PC-3 (cell line): Measurements from ENCODE around the gene FGR.

Experiments used
- CTCF ChIP-seq: fragments of 300-600 bp; sonication (generic); conservative IDR thresholded peaks from 2 replicates; pipeline ENCODE4 v1.5.1; 2017; ENCODE audit warnings: antibody characterized with exemption, low read depth, mild to moderate bottlenecking, low read length
- EZH2 ChIP-seq: fragments of 300-600 bp; sonication (generic); IDR thresholded peaks from one replicate; pipeline ENCODE4 v1.6.1; 2017; ENCODE audit warnings: antibody characterized with exemption, mild to moderate bottlenecking, low read length; ENCODE audit not compliant: unreplicated experiment

DNA sequence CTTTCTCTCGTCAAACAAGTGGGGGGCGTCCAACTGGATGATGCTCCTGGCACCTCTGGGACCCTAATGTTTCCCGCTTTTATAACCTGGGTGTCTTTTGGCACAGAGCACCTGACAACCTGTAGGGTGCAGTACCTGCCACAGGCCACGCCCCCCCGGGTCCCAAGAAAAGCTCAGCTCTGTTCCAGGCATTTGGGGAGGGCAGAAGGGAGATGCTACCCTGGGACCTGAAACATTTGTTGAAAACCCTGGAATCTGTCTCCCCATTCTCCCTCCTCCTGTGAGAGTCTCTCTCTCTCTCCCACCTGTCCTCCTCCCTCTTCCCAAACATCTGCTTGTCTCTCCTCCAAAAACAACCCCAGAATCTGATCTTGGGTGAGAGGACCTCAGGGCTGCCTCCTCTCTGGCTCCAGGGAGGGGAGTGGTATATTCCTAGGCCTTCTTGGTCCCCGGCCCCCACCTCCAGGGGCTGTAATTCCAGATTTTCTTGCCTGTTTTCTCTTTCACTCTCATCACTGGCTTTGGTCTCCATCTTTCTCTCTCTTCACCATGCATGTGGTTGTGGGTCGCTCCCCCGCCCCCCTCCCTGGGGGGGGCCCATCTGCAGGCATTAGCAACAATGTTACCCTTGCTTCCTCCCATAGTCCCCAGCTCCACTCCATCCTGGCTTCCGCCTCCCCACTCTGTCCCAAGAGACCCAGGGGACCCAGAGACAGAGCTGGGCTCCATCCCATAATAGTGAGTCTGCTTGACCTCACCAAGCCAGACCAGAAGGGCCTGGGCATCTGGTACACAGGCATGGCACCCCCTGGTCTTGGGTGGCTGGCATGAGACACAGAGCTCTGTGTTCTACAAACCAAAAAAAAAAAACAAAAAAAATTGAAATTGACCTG, 35.1 kb downstream of the FGR start:
- TF ChIP-seq CTCF (peak; percentile 30; the same call in 1 of the 2 replicates), EZH2 (no peak)
